Keratinocyte (primary cell): ENCODE data around the gene SMIM22. TPM values are rescaled to one million over a fixed set of nuclear protein-coding genes. Genes with fewer than 3 reads are reported as not detected.

Experiments
- DNase-seq: peaks from one replicate; pipeline ENCODE4 v3.0.0-alpha.2; 2011; ENCODE audit warnings: low read depth, missing footprints, low spot score
- FAIRE-seq: peaks from 2 replicates; lab custom pipeline; 2011; peaks lifted over from hg19 to GRCh38; lab: Jason Lieb, UNC
- H2AFZ ChIP-seq: 2 replicates; pipeline ENCODE4 v1.6.0; 2012; ENCODE audit warnings: low read length, control low read depth, inconsistent platforms; ENCODE audit not compliant: control insufficient read depth
- H3K27ac ChIP-seq: 2 replicates; pipeline ENCODE4 v1.5.1; 2011; ENCODE audit warnings: low read length; ENCODE audit not compliant: control insufficient read depth, insufficient read depth
- H3K27me3 ChIP-seq: 3 replicates; pipeline ENCODE4 v1.6.0; 2011; ENCODE audit warnings: low read length; ENCODE audit not compliant: control insufficient read depth, insufficient read depth; ENCODE audit errors: extremely low read depth
- H3K36me3 ChIP-seq, 2 experiments: 2 replicates in 1 of 2; 3 replicates in 1 of 2; pipeline ENCODE4 v1.5.1; 2011; ENCODE audit warnings: low read length in 2 of 2, mild to moderate bottlenecking in 1 of 2; ENCODE audit not compliant: control insufficient read depth in 2 of 2, insufficient read depth in 2 of 2; ENCODE audit errors: extremely low read depth in 1 of 2
- H3K4me1 ChIP-seq: 3 replicates; pipeline ENCODE4 v1.5.1; 2011; ENCODE audit warnings: low read length; ENCODE audit not compliant: control insufficient read depth, insufficient read depth; ENCODE audit errors: extremely low read depth
- H3K4me2 ChIP-seq: 3 replicates; pipeline ENCODE4 v1.6.0; 2011; ENCODE audit warnings: low read depth, low read length; ENCODE audit not compliant: control insufficient read depth, insufficient read depth; ENCODE audit errors: extremely low read depth
- H3K4me3 ChIP-seq, 3 experiments: fragments of 200-600 bp in 1 of 3; sonication (generic) in 1 of 3; 2 replicates in 2 of 3; 3 replicates in 1 of 3; pipeline ENCODE4 v1.5.1; 2011 to 2016; ENCODE audit warnings: low read length in 3 of 3, mild to moderate bottlenecking in 3 of 3, control low read depth in 2 of 3, inconsistent platforms in 1 of 3, low read depth in 1 of 3, mixed read lengths in 1 of 3, mixed run types in 1 of 3, moderate library complexity in 1 of 3; ENCODE audit not compliant: control insufficient read depth in 2 of 3, insufficient read depth in 2 of 3; ENCODE audit errors: extremely low read depth in 1 of 3
- H3K79me2 ChIP-seq: 2 replicates; pipeline ENCODE4 v1.6.0; 2012; ENCODE audit warnings: low read length; ENCODE audit not compliant: control insufficient read depth, insufficient read depth
- H3K9ac ChIP-seq: 3 replicates; pipeline ENCODE4 v1.6.0; 2011; ENCODE audit warnings: low read length; ENCODE audit not compliant: control insufficient read depth, insufficient read depth; ENCODE audit errors: extremely low read depth
- H3K9me1 ChIP-seq: 3 replicates; pipeline ENCODE4 v1.6.0; 2011; ENCODE audit warnings: low read length; ENCODE audit not compliant: control insufficient read depth, insufficient read depth; ENCODE audit errors: extremely low read depth
- H3K9me3 ChIP-seq: 2 replicates; pipeline ENCODE4 v1.5.1; 2012; ENCODE audit warnings: low read depth, low read length; ENCODE audit not compliant: control insufficient read depth
- H4K20me1 ChIP-seq: 3 replicates; pipeline ENCODE4 v1.6.0; 2011; ENCODE audit warnings: low read length; ENCODE audit not compliant: control insufficient read depth, insufficient read depth; ENCODE audit errors: extremely low read depth
- CTCF ChIP-seq, 3 experiments: IDR thresholded peaks in 1 of 3; conservative IDR thresholded peaks in 1 of 3; optimal IDR thresholded peaks in 1 of 3; 2 replicates in 2 of 3; 3 replicates in 1 of 3; pipeline versions ENCODE3 to v1.5.1; 2011; ENCODE audit warnings: low read length in 3 of 3, mild to moderate bottlenecking in 3 of 3, moderate library complexity in 2 of 3, control low read depth in 1 of 3, inconsistent platforms in 1 of 3; ENCODE audit not compliant: insufficient read depth in 2 of 3; ENCODE audit errors: extremely low read depth in 1 of 3
- EZH2 ChIP-seq: IDR thresholded peaks from one replicate; pipeline ENCODE4 v1.6.1; 2012; ENCODE audit warnings: inconsistent platforms, mild to moderate bottlenecking, low read length, moderate library complexity
- dilution Hi-C: fragments of 300-500 bp; cut with MboI; formaldehyde crosslinking; loops from one replicate; pipeline ENCODE4 v1.7.0; 2020; ENCODE audit warnings: low sequenced_read_pairs; ENCODE audit not compliant: extremely low pct_ligation_motif_present
- polyA plus RNA-seq, 5 experiments: library from polyadenylated mRNA; depleted of rRNA in 3 of 5; stranded (reverse) in 3 of 5; stranded (forward) in 1 of 5; unstranded in 1 of 5; fragments of >200 nt; gene quantifications; 1 replicate in 1 of 5; 2 replicates in 3 of 5; 3 replicates in 1 of 5; pipeline versions ENCODE4 v1.2.1 to v1.2.3, GENCODE V29; 2011 to 2012; ENCODE audit warnings: missing spikeins in 2 of 5, low read depth in 1 of 5, low replicate concordance in 1 of 5

The SMIM22 gene
- polyA plus RNA-seq, 1 donor (not counting 4 experiments of a cell fraction or from before 2014, with no cell fraction given), result 10.6 TPM

GRCh38 chr16:4788910-4789309, 6.3 kb upstream of the SMIM22 start:
- H3K79me2 ChIP-seq, result no peaks in the 10 kb centered on the region
- no peak overlapping the region for H3K27ac ChIP-seq
- H2AFZ ChIP-seq, result no peak overlapping the region
- H3K9me3 ChIP-seq, result no peaks in the 10 kb centered on the region
- no peak overlapping the region for H3K4me2 ChIP-seq
- dilution Hi-C loops, result no loop called here
- FAIRE-seq (no peak), DNase-seq (no peak)
- no peaks in the 10 kb centered on the region for H3K27me3 ChIP-seq
- no peaks in the 10 kb centered on the region for H3K36me3 ChIP-seq
- peaks cover 2% of the 10 kb centered on the region for H3K4me1 ChIP-seq
- H3K9me1 ChIP-seq, result no peaks in the 10 kb centered on the region
- H4K20me1 ChIP-seq, result no peaks in the 10 kb centered on the region
- no peak overlapping the region for H3K4me3 ChIP-seq
- TF ChIP-seq CTCF (optimal IDR thresholded peaks at IDR 0.05 in 1 of 3, IDR thresholded peaks at IDR 0.05 in 1 of 3, conservative IDR thresholded peaks at IDR 0.05 in 1 of 3; ENCODE audit: extremely low read depth in 1 of 3, insufficient read depth in 2 of 3, low read length in 3 of 3), result no peak
- no peak for TF ChIP-seq EZH2
- H3K9ac ChIP-seq, result no peak overlapping the region

- no peaks in the 10 kb centered on the region for H3K36me3 ChIP-seq
- H3K9ac ChIP-seq, result no peak overlapping the region
- H3K27ac ChIP-seq, result no peak overlapping the region
- no peak for TF ChIP-seq CTCF (optimal IDR thresholded peaks at IDR 0.05 in 1 of 3, IDR thresholded peaks at IDR 0.05 in 1 of 3, conservative IDR thresholded peaks at IDR 0.05 in 1 of 3; ENCODE audit: extremely low read depth in 1 of 3, insufficient read depth in 2 of 3, low read length in 3 of 3)
- no peak for TF ChIP-seq EZH2
- FAIRE-seq (no peak), DNase-seq (no peak)
- H2AFZ ChIP-seq, result no peak overlapping the region
- H3K4me1 ChIP-seq, result peaks cover 2% of the 10 kb centered on the region
- no peaks in the 10 kb centered on the region for H3K9me3 ChIP-seq
- H4K20me1 ChIP-seq, result no peaks in the 10 kb centered on the region
- dilution Hi-C loops, result no loop called here
- H3K27me3 ChIP-seq, result no peaks in the 10 kb centered on the region
- no peak overlapping the region for H3K4me3 ChIP-seq
- H3K9me1 ChIP-seq, result no peaks in the 10 kb centered on the region
- no peaks in the 10 kb centered on the region for H3K79me2 ChIP-seq
- no peak overlapping the region for H3K4me2 ChIP-seq
Measured at GRCh38 chr16:4790261-4790660, 4.9 kb upstream of the SMIM22 start.
